HG02588 (cell line): ENCODE data around the gene AUTS2.

Experiments
- ATAC-seq: cut with Tn5 transposase; IDR thresholded peaks from one replicate; pipeline ENCODE4 v1.9.1; 2021; ENCODE audit warnings: mild to moderate bottlenecking, moderate library complexity; ENCODE audit not compliant: unreplicated experiment

The AUTS2 gene

GRCh38 chr7:70313271-70313670 lies 715.0 kb downstream of the AUTS2 start:
- no peak for ATAC-seq

- ATAC-seq, result no peak
Measured at GRCh38 chr7:70313687-70314086, 715.4 kb downstream of the AUTS2 start.

GRCh38 chr7:70314221-70314620 lies 715.9 kb downstream of the AUTS2 start:
- no peak for ATAC-seq

GRCh38 chr7:70316745-70317144 lies 718.5 kb downstream of the AUTS2 start:
- no peak for ATAC-seq

- no peak for ATAC-seq
Measured at GRCh38 chr7:70317356-70317755, 719.1 kb downstream of the AUTS2 start.

- ATAC-seq, result no peak
Measured at GRCh38 chr7:70318511-70318910, 720.2 kb downstream of the AUTS2 start.

- ATAC-seq, result no peak
Measured at GRCh38 chr7:70319057-70319456, 720.8 kb downstream of the AUTS2 start.

GRCh38 chr7:70321016-70321590 lies 722.8 kb downstream of the AUTS2 start:
- ATAC-seq, result no peak

GRCh38 chr7:70322856-70323255 lies 724.6 kb downstream of the AUTS2 start:
- ATAC-seq, result no peak

GRCh38 chr7:70325509-70326101 lies 727.3 kb downstream of the AUTS2 start:
- no peak for ATAC-seq

GRCh38 chr7:70334295-70334694 lies 736.0 kb downstream of the AUTS2 start:
- ATAC-seq, result no peak

- no peak for ATAC-seq
Measured at GRCh38 chr7:70334871-70335270, 736.6 kb downstream of the AUTS2 start.

- ATAC-seq, result no peak
Measured at GRCh38 chr7:70336536-70336935, 738.3 kb downstream of the AUTS2 start.

- ATAC-seq, result no peak
Measured at GRCh38 chr7:70338015-70338414, 739.7 kb downstream of the AUTS2 start.

GRCh38 chr7:70340236-70340635 lies 742.0 kb downstream of the AUTS2 start:
- no peak for ATAC-seq

GRCh38 chr7:70341446-70341845 lies 743.2 kb downstream of the AUTS2 start:
- no peak for ATAC-seq

GRCh38 chr7:70343519-70343918 lies 745.2 kb downstream of the AUTS2 start:
- no peak for ATAC-seq

GRCh38 chr7:70344726-70345125 lies 746.5 kb downstream of the AUTS2 start:
- no peak for ATAC-seq

GRCh38 chr7:70346844-70347462 lies 748.7 kb downstream of the AUTS2 start:
- ATAC-seq, result no peak

GRCh38 chr7:70347463-70348254 lies 749.4 kb downstream of the AUTS2 start:
- peak; percentile 93 for ATAC-seq

GRCh38 chr7:70349031-70349430 lies 750.8 kb downstream of the AUTS2 start:
- ATAC-seq, result no peak

- ATAC-seq, result no peak
Measured at GRCh38 chr7:70349819-70350218, 751.5 kb downstream of the AUTS2 start.
